ENCODE data around the gene PTPRD. TPM values are rescaled to one million over a fixed set of nuclear protein-coding genes. Genes with fewer than 3 reads are reported as not detected.

The PTPRD gene
- total RNA-seq, 1 donor from 2014 or later: 532 TPM

DNA sequence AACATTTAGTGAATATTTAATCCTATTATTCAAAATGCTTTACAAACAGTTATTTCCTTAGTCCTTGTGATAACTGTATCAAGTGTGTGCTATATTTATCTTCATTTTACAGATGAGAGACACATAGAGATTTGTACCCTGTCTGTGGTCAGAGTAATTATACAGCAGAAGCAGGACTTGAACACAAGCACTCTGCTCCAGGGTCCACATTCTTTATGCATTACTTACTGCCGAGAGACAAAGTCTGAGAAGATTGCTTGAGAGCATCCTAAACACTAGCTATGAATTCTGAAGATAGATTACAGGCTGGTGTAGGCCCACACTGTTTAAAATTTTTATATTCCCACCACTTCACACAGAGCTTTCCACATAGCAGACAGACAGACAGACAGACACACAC is 1887.2 kb downstream of the PTPRD start:
- no peak for DNase-seq
- TF ChIP-seq, protein P1, sequence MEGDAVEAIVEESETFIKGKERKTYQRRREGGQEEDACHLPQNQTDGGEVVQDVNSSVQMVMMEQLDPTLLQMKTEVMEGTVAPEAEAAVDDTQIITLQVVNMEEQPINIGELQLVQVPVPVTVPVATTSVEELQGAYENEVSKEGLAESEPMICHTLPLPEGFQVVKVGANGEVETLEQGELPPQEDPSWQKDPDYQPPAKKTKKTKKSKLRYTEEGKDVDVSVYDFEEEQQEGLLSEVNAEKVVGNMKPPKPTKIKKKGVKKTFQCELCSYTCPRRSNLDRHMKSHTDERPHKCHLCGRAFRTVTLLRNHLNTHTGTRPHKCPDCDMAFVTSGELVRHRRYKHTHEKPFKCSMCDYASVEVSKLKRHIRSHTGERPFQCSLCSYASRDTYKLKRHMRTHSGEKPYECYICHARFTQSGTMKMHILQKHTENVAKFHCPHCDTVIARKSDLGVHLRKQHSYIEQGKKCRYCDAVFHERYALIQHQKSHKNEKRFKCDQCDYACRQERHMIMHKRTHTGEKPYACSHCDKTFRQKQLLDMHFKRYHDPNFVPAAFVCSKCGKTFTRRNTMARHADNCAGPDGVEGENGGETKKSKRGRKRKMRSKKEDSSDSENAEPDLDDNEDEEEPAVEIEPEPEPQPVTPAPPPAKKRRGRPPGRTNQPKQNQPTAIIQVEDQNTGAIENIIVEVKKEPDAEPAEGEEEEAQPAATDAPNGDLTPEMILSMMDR (IDR thresholded peaks at IDR 0.05; ENCODE audit: partially characterized antibody, unreplicated experiment): no peak
- Mint-ChIP-seq H3K36me3 (ENCODE audit: unreplicated experiment) (no peaks in the 10 kb centered on the region), H3K9me3 (ENCODE audit: unreplicated experiment) (peaks cover 4% of the 10 kb centered on the region), H3K27me3 (ENCODE audit: unreplicated experiment) (peaks cover 5% of the 10 kb centered on the region), H3K4me1 (ENCODE audit: low read depth, unreplicated experiment) (peaks cover 22% of the 10 kb centered on the region), H3K27ac (ENCODE audit: unreplicated experiment) (no peak overlapping the region), H3K4me3 (ENCODE audit: unreplicated experiment) (no peak overlapping the region)

DNA sequence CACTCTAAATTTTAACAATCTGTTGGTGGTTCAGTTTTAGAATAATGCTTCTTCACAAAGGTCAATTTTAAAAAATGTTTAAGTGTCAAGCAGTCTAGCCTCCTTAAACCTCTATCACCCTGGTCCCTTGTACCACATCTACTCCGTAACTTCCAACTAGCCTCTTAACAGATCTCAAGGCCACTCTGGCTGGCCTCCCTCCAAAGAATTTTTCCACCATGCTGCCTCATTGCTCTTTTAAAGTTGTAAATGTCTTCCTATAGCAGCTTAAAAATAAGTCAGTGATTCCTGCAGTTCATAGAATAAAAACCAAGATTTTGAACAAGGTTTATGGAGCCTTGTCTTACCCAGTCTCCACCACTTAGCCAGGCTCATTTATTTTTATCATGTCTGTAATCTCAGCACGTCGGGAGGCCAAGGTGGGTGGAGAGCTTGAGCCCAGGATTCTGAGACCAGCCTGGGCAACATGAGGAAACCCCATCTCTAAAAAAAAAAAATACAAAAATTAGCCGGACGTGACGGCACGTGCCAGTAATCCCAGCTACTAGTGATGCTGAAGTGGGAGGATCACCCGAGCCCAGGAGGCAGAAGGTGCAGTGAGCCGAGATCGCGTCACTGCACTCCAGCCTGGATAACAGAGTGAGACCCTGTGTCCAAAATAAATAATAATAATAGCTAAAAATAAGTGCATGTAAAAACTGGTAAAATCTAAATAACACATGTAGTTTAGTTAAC is 1888.4 kb downstream of the PTPRD start:
- Mint-ChIP-seq H3K4me1 (ENCODE audit: low read depth, unreplicated experiment) (peaks cover 19% of the 10 kb centered on the region), H3K27ac (ENCODE audit: unreplicated experiment) (no peak overlapping the region), H3K4me3 (ENCODE audit: unreplicated experiment) (no peak overlapping the region)

DNA sequence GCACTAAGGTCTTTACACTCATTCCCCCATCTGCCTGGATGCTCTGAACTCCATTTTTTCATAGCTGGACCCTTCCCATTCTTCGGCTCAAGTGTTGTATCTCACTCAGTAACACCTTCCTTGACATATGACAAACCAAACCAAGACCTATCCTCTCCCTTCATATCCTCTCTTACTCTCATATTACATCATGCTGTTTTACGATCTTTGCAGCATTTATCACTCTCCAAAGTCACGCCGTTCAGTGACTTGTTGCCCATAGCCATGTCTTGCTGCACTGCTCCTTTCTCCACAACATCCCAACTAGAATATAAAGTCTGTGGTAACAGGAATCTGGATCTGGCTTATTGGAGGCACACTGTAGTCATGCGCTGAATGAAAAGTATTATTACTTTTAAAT is 1889.6 kb downstream of the PTPRD start:
- TF ChIP-seq, protein P1 (IDR thresholded peaks at IDR 0.05; ENCODE audit: partially characterized antibody, unreplicated experiment): no peak
- Mint-ChIP-seq H3K4me1 (ENCODE audit: low read depth, unreplicated experiment) (peaks cover 30% of the 10 kb centered on the region), H3K9me3 (ENCODE audit: unreplicated experiment) (no peaks in the 10 kb centered on the region), H3K27ac (ENCODE audit: unreplicated experiment) (peak overlapping the region; percentile 44), H3K4me3 (ENCODE audit: unreplicated experiment) (no peak overlapping the region), H3K27me3 (ENCODE audit: unreplicated experiment) (peaks cover 6% of the 10 kb centered on the region), H3K36me3 (ENCODE audit: unreplicated experiment) (no peaks in the 10 kb centered on the region)
- no peak for DNase-seq

More for the DNA sequence above, 1888.4 kb downstream of the PTPRD start:
- no peak for DNase-seq
- TF ChIP-seq, protein P1 (IDR thresholded peaks at IDR 0.05; ENCODE audit: partially characterized antibody, unreplicated experiment): no peak
- Mint-ChIP-seq H3K9me3 (ENCODE audit: unreplicated experiment) (peaks cover 2% of the 10 kb centered on the region), H3K36me3 (ENCODE audit: unreplicated experiment) (no peaks in the 10 kb centered on the region), H3K27me3 (ENCODE audit: unreplicated experiment) (peaks cover 6% of the 10 kb centered on the region)

DNA sequence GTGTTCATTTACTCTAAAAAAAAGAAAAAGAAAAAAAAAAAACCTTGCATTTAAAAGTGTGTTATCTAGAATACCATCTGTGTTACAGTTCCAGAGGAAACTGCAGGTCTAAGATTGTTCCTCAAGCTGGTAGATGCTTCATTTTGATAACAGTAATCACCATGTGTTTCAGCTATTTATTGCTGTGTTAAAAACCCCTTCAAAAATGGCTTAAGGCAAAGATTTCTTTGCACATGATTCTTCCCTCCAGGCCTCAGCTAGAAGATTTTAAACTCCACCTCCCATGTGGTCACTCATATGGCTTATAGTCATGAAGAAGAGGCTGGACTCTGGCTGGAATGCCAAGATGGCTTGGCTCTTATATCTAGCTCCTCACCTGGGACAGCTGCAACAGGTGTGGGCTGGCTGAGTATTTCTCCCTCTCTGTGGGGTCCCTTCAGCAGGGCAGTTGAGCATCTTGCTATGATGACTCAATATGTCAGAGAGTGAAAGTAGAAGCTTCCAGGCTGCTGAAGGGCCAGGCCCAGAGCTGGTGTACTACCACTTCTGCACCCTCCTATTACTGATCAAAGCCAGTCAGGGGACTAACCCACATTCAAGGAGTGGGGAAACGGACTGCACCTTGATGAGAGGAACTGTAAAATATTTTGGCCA is 1892.8 kb downstream of the PTPRD start:
- Mint-ChIP-seq H3K4me1 (ENCODE audit: low read depth, unreplicated experiment) (peaks cover 35% of the 10 kb centered on the region), H3K9me3 (ENCODE audit: unreplicated experiment) (no peaks in the 10 kb centered on the region), H3K4me3 (ENCODE audit: unreplicated experiment) (no peak overlapping the region), H3K27me3 (ENCODE audit: unreplicated experiment) (peaks cover 6% of the 10 kb centered on the region), H3K27ac (ENCODE audit: unreplicated experiment) (no peak overlapping the region), H3K36me3 (ENCODE audit: unreplicated experiment) (no peaks in the 10 kb centered on the region)
- no peak for DNase-seq
- TF ChIP-seq, protein P1 (IDR thresholded peaks at IDR 0.05; ENCODE audit: partially characterized antibody, unreplicated experiment): no peak
